OCI-LY7 (cell line): ENCODE results near the gene MACROD2. TPM values are rescaled to one million over a fixed set of nuclear protein-coding genes. Genes with fewer than 3 reads are reported as not detected.

Experiments
- BruUV-seq: library from RNA; stranded (reverse); fragments of 400-500 nt; replicated peaks from 2 replicates; lab custom pipeline; 2021; lab: Mats Ljungman, UMichigan
- CTCF ChIA-PET: fragments of 300-600 bp; sonication (Branson Sonifier 250); formaldehyde crosslinking; loops from one replicate; lab custom pipeline; 2022; ENCODE audit warnings: antibody characterized with exemption; ENCODE audit not compliant: unreplicated experiment; lab: Charles Lee
- POLR2A ChIA-PET: fragments of 300-600 bp; sonication (Branson Sonifier 250); formaldehyde crosslinking; loops from one replicate; lab custom pipeline; 2022; ENCODE audit warnings: antibody characterized with exemption; lab: Charles Lee
- DNase-seq: peaks from one replicate; pipeline ENCODE4 v3.0.0-alpha.2; 2015; ENCODE audit warnings: low spot score
- H2AFZ ChIP-seq: fragments of 200-600 bp; sonication (generic), shearing (Covaris generic); 2 replicates; pipeline ENCODE4 v1.6.1; 2014; ENCODE audit warnings: mild to moderate bottlenecking, antibody characterized with exemption, low read length, moderate library complexity
- H3K27ac ChIP-seq: fragments of 200-600 bp; sonication (generic); 2 replicates; pipeline ENCODE4 v1.5.1; 2014; ENCODE audit warnings: mixed run types, low read depth, mild to moderate bottlenecking, moderate library complexity, low read length, inconsistent platforms; ENCODE audit not compliant: poor library complexity, severe bottlenecking
- H3K36me3 ChIP-seq: fragments of 200-600 bp; sonication (generic); 2 replicates; pipeline ENCODE4 v1.6.1; 2014; ENCODE audit warnings: mild to moderate bottlenecking, antibody characterized with exemption, low read length, moderate library complexity, mixed read lengths; ENCODE audit not compliant: insufficient read depth
- H3K4me1 ChIP-seq: fragments of 200-600 bp; sonication (generic); 2 replicates; pipeline ENCODE4 v1.5.1; 2014; ENCODE audit warnings: mild to moderate bottlenecking, low read length; ENCODE audit not compliant: insufficient read depth, poor library complexity, severe bottlenecking
- H3K4me2 ChIP-seq: fragments of 200-600 bp; sonication (generic); 2 replicates; pipeline ENCODE4 v1.6.1; 2014; ENCODE audit warnings: mild to moderate bottlenecking, low read length
- H3K4me3 ChIP-seq: fragments of 200-600 bp; sonication (generic); 2 replicates; pipeline ENCODE4 v1.5.1; 2014; ENCODE audit warnings: mild to moderate bottlenecking, low read depth, low read length; ENCODE audit not compliant: poor library complexity, severe bottlenecking
- H3K79me2 ChIP-seq: fragments of 200-600 bp; sonication (generic); 2 replicates; pipeline ENCODE4 v1.6.1; 2016; ENCODE audit warnings: low read depth, mild to moderate bottlenecking, low read length, moderate library complexity, mixed read lengths; ENCODE audit not compliant: insufficient read depth
- H3K9me2 ChIP-seq: fragments of 200-600 bp; sonication (generic); 2 replicates; pipeline ENCODE4 v1.6.1; 2016; ENCODE audit warnings: mild to moderate bottlenecking, low read length, mixed read lengths; ENCODE audit not compliant: insufficient read depth
- H3K9me3 ChIP-seq: fragments of 200-600 bp; sonication (generic); 2 replicates; pipeline ENCODE4 v1.6.1; 2014; ENCODE audit warnings: mild to moderate bottlenecking, mixed run types, low read length, mixed read lengths
- H4K20me1 ChIP-seq: fragments of 200-600 bp; sonication (generic); 2 replicates; pipeline ENCODE4 v1.6.1; 2014; ENCODE audit warnings: mild to moderate bottlenecking, antibody characterized with exemption, low read length, moderate library complexity, mixed read lengths; ENCODE audit not compliant: insufficient read depth
- CTCF ChIP-seq: fragments of 200-600 bp; sonication (generic); conservative IDR thresholded peaks from 2 replicates; pipeline ENCODE4 v1.5.1; 2014; ENCODE audit warnings: mild to moderate bottlenecking, antibody characterized with exemption, low read length, moderate library complexity, mixed read lengths
- EZH2phosphoT487 ChIP-seq: fragments of 200-600 bp; sonication (generic); IDR thresholded peaks from 2 replicates; pipeline ENCODE4 v1.6.1; 2018; ENCODE audit warnings: low read depth, borderline replicate concordance, mild to moderate bottlenecking, mixed run types, antibody characterized with exemption, low read length, moderate library complexity, mixed read lengths
- intact Hi-C: fragments of 100-400 bp; cut with micrococcal nuclease; formaldehyde crosslinking; loops from one replicate; pipeline ENCODE4 v1.10.0; 2022; ENCODE audit not compliant: unreplicated experiment
- total RNA-seq, 2 experiments: library from RNA; depleted of rRNA in 1 of 2; stranded (reverse); fragments of >200 nt in 1 of 2; shearing (Covaris generic) in 1 of 2; gene quantifications; 2 replicates each; pipeline ENCODE4 v1.2.3, GENCODE V29; 2014 to 2022

The MACROD2 gene
- total RNA-seq, 2 experiments from 2014 or later, result 0.09 to 4.5 TPM

- POLR2A ChIA-PET, result interaction anchor here (0.7 kb wide), 1 partner anchor 25 kb away, joined by 5 read pairs; no protein-coding TSS in a partner anchor
- H3K4me2 ChIP-seq, result no peak overlapping the region
Observed at GRCh38 chr20:14984305-14984704, 989.0 kb downstream of the MACROD2 start.

GRCh38 chr20:14984768-14985622 is 989.7 kb downstream of the MACROD2 start:
- Histone ChIP-seq H4K20me1 (no peaks in the 10 kb centered on the region), H3K4me1 (no peaks in the 10 kb centered on the region), H3K4me2 (no peak overlapping the region), H3K27ac (no peak overlapping the region), H3K9me2 (no peaks in the 10 kb centered on the region), H3K9me3 (no peaks in the 10 kb centered on the region), H3K4me3 (no peak overlapping the region), H2AFZ (no peak overlapping the region), H3K79me2 (no peaks in the 10 kb centered on the region), H3K36me3 (no peaks in the 10 kb centered on the region)
- ChIA-PET POLR2A (interaction anchor here (0.6 to 0.7 kb wide), 2 partner anchors 24 to 604 kb away, joined by 5 to 11 read pairs; no protein-coding TSS in a partner anchor), CTCF (no interaction called here)
- intact Hi-C loops, result no loop called here
- TF ChIP-seq EZH2phosphoT487 (no peak), CTCF (no peak)
- BruUV-seq, result no TSS peak
- no peak for DNase-seq

More at GRCh38 chr20:14984305-14984704, 989.0 kb downstream of the MACROD2 start:
- no peaks in the 10 kb centered on the region for H4K20me1 ChIP-seq
- no peaks in the 10 kb centered on the region for H3K4me1 ChIP-seq
- no TSS peak for BruUV-seq
- H3K9me3 ChIP-seq, result no peaks in the 10 kb centered on the region
- CTCF ChIA-PET, result no interaction called here
- no peaks in the 10 kb centered on the region for H3K9me2 ChIP-seq
- no peak overlapping the region for H3K4me3 ChIP-seq
- no peak overlapping the region for H2AFZ ChIP-seq
- no peak for TF ChIP-seq EZH2phosphoT487
- no peak for TF ChIP-seq CTCF
- intact Hi-C loops, result no loop called here
- no peak overlapping the region for H3K27ac ChIP-seq
- DNase-seq, result no peak
- H3K79me2 ChIP-seq, result no peaks in the 10 kb centered on the region
- no peaks in the 10 kb centered on the region for H3K36me3 ChIP-seq
